ENCODE data around the gene DNAJC7. TPM values are rescaled to one million over a fixed set of nuclear protein-coding genes. Genes with fewer than 3 reads are reported as not detected.

The DNAJC7 gene
- total and polyA plus RNA-seq, 9 of the 15 experiments (the other 6 are each of a cell fraction or from before 2014, with no cell fraction given): 85.8 to 262 (median 157) TPM

- Histone ChIP-seq H3K79me2 (ENCODE audit: control insufficient read depth, insufficient read depth, low read length) (no peaks in the 10 kb centered on the region), H3K9me1 (ENCODE audit: control insufficient read depth, insufficient read depth, low read length) (no peaks in the 10 kb centered on the region), H3K27me3 (ENCODE audit: control insufficient read depth in 2 of 2, insufficient read depth in 2 of 2, low read length in 2 of 2) (peaks cover 10 to 46% of the 10 kb centered on the region in 2 experiments; a peak in 4 of 5 replicates), H3K9ac (ENCODE audit: insufficient read depth in 1 of 2, low read depth in 2 of 2, low read length in 2 of 2) (peak within 1 kb of the TSS; percentile 56 to 91; a peak in 3 of 4 replicates), H2AFZ (ENCODE audit: low read depth, low read length) (peak within 1 kb of the TSS; percentile 97), H3K36me3 (ENCODE audit: control insufficient read depth, insufficient read depth, low read length) (no peaks in the 10 kb centered on the region), H3K4me1 (replicated peaks in 1 of 2; ENCODE audit: control insufficient read depth in 2 of 2, insufficient read depth in 2 of 2, low read length in 2 of 2) (peaks cover 3 to 14% of the 10 kb centered on the region in 2 experiments; a peak in 3 of 5 replicates), H3K27ac (ENCODE audit: extremely low read depth, low read depth, low read length) (no peak within 1 kb of the TSS; the same call in 2 of the 3 replicates), H3K4me2 (ENCODE audit: insufficient read depth, low read length) (peak within 1 kb of the TSS; percentile 77), H3K4me3 (peak within 1 kb of the TSS; percentile 52), H3K9me3 (replicated peaks; ENCODE audit: control insufficient read depth, insufficient read depth, low read depth, low read length) (no peaks in the 10 kb centered on the region), H4K20me1 (replicated peaks; ENCODE audit: control insufficient read depth, insufficient read depth, low read length) (no peaks in the 10 kb centered on the region)
- POLR2A ChIA-PET: interaction anchor here (0.7 to 1.4 kb wide), 5 partner anchors 10 to 253 kb away, joined by 3 to 6 read pairs (median 4); partner anchors contain the start of gene DNAJC7
- WGBS (ENCODE audit: insufficient coverage, low coverage, missing lambda C conversion rate): 4% methylated on average over 39 of the region's 65 CpGs
- FAIRE-seq (no peak), ATAC-seq (peak; percentile 93), DNase-seq (ENCODE audit: extremely low read depth in 1 of 4, low spot score in 3 of 4) (peak; percentile 75 to 93 (median 84))
- intact Hi-C loops (cut with micrococcal nuclease): no loop called here
- CTCF ChIA-PET (ENCODE audit: low intra/inter-chr PET ratio): interaction anchor here (0.7 kb wide), 1 partner anchor 20 kb away, joined by 3 read pairs; no protein-coding TSS in a partner anchor
- in situ Hi-C loops (cut with MboI): no loop called here
- no TSS peak for BruUV-seq (replicated peaks)
- TF ChIP-seq HSF4 (CRISPR knock-in tag; IDR thresholded peaks at IDR 0.05; ENCODE audit: borderline replicate concordance) (no peak), MAFK (IDR thresholded peaks at IDR 0.05; ENCODE audit: low read length) (no peak), FOS (IDR thresholded peaks at IDR 0.05; ENCODE audit: extremely low read depth, insufficient read length) (no peak), ZBTB26 (CRISPR knock-in tag; IDR thresholded peaks at IDR 0.05) (no peak), SRSF1 (IDR thresholded peaks at IDR 0.05; ENCODE audit: low read depth, low read length) (no peak), RHOXF2B (CRISPR knock-in tag; conservative IDR thresholded peaks at IDR 0.05) (no peak), ZNF197 (CRISPR knock-in tag; IDR thresholded peaks at IDR 0.05; ENCODE audit: low read depth) (0 out of 2 replicates have a peak, but pooled peaks have one; percentile 34), CC2D1A (IDR thresholded peaks at IDR 0.05) (no peak), NFIC (IDR thresholded peaks at IDR 0.05) (0 out of 2 replicates have a peak, but pooled peaks have one; percentile 5), NFE2L1 (tag; IDR thresholded peaks at IDR 0.05; ENCODE audit: borderline replicate concordance, low read depth) (no peak), PHB (CRISPR knock-in tag; IDR thresholded peaks at IDR 0.05) (no peak), ZNF785 (CRISPR knock-in tag; IDR thresholded peaks at IDR 0.05) (no peak), UBTF (IDR thresholded peaks at IDR 0.05; ENCODE audit: borderline replicate concordance in 1 of 2, low read depth in 2 of 2, low read length in 2 of 2) (peak in 1 of 2 experiments; percentile 33; a peak in 1 of 4 replicates), SUPT5H (IDR thresholded peaks at IDR 0.05) (peak; percentile 38; the same call in 1 of the 2 replicates)
- TF ChIP-seq, protein P1, sequence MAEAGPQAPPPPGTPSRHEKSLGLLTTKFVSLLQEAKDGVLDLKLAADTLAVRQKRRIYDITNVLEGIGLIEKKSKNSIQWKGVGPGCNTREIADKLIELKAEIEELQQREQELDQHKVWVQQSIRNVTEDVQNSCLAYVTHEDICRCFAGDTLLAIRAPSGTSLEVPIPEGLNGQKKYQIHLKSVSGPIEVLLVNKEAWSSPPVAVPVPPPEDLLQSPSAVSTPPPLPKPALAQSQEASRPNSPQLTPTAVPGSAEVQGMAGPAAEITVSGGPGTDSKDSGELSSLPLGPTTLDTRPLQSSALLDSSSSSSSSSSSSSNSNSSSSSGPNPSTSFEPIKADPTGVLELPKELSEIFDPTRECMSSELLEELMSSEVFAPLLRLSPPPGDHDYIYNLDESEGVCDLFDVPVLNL (CRISPR knock-in tag; IDR thresholded peaks at IDR 0.05; ENCODE audit: low read depth): no peak
- TF ChIP-seq, protein P2, sequence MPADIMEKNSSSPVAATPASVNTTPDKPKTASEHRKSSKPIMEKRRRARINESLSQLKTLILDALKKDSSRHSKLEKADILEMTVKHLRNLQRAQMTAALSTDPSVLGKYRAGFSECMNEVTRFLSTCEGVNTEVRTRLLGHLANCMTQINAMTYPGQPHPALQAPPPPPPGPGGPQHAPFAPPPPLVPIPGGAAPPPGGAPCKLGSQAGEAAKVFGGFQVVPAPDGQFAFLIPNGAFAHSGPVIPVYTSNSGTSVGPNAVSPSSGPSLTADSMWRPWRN (IDR thresholded peaks at IDR 0.05; ENCODE audit: low read depth): no peak
These were observed 33.3 kb upstream of the DNAJC7 start, which contains the start of gene C17orf113 for GRCh38 chr17:42050393-42051012. TSS of gene C17orf113 (minus strand) at chr17:42050601. CDS start at chr17:42043376, 7,225 bp downstream.
